K562 (cell line): ENCODE measurements around the gene GGNBP2. TPM values are rescaled to one million over a fixed set of nuclear protein-coding genes. Genes with fewer than 3 reads are reported as not detected.
A peak's percentile ranks its signal among the peaks of the same experiment; 100 is the strongest.

Experiments
- ARHGAP35 ChIP-seq: fragments of 450-650 bp; IDR thresholded peaks from 2 replicates; pipeline ENCODE4 v1.6.1; 2018; ENCODE audit not compliant: partially characterized antibody
- EP400 ChIP-seq: fragments of 450-650 bp; IDR thresholded peaks from 2 replicates; pipeline ENCODE4 v1.6.1; 2017; ENCODE audit warnings: antibody characterized with exemption, mild to moderate bottlenecking, moderate library complexity
- FUS ChIP-seq: fragments of 200-400 bp; formaldehyde crosslinking; optimal IDR thresholded peaks from 2 replicates; pipeline ENCODE3; 2017; ENCODE audit warnings: low read depth, low read length
- HLTF ChIP-seq: fragments of 450-650 bp; IDR thresholded peaks from 2 replicates; pipeline ENCODE4 v1.6.1; 2016
- HMGN3 ChIP-seq: IDR thresholded peaks from 2 replicates; pipeline ENCODE4 v1.6.1; 2011; ENCODE audit warnings: borderline replicate concordance, low read depth, mild to moderate bottlenecking, mixed read lengths, low read length; ENCODE audit not compliant: insufficient read length; ENCODE audit errors: extremely low read depth
- HNRNPUL1 ChIP-seq: fragments of 200-400 bp; formaldehyde crosslinking; IDR thresholded peaks from 2 replicates; pipeline ENCODE4 v1.6.1; 2017; ENCODE audit warnings: low read length
- HOMEZ ChIP-seq: fragments of 250-450 bp; sonication (Bioruptor Pico); IDR thresholded peaks from 2 replicates; pipeline ENCODE4 v1.4.0; 2020; ENCODE audit warnings: mild to moderate bottlenecking, moderate library complexity
- JUNB ChIP-seq: fragments of 450-650 bp; formaldehyde crosslinking; conservative IDR thresholded peaks from 2 replicates; pipeline ENCODE4 v1.4.0; 2020; ENCODE audit warnings: mild to moderate bottlenecking
- JUND ChIP-seq, 2 experiments: IDR thresholded peaks; 2 replicates in 1 of 2; 3 replicates in 1 of 2; pipeline ENCODE4 v1.6.1; 2011; ENCODE audit warnings: borderline replicate concordance in 2 of 2, low read depth in 2 of 2, low read length in 2 of 2, improper control_type of control experiment in 1 of 2, missing biosample characterization in 1 of 2, missing genetic modification characterization in 1 of 2, missing genetic modification reagents in 1 of 2
- NFE2 ChIP-seq: IDR thresholded peaks from 2 replicates; pipeline ENCODE4 v1.6.1; 2014; ENCODE audit warnings: antibody characterized with exemption, low read depth
- NRF1 ChIP-seq, 2 experiments: fragments of 450-650 bp; IDR thresholded peaks in 1 of 2; conservative IDR thresholded peaks in 1 of 2; 2 replicates each; pipeline ENCODE4 v1.6.1; 2014; ENCODE audit warnings: mild to moderate bottlenecking in 2 of 2
- PRPF4 ChIP-seq: fragments of 200-400 bp; formaldehyde crosslinking; IDR thresholded peaks from one replicate; pipeline ENCODE4 v1.6.1; 2017; ENCODE audit warnings: low read length, low read depth, mild to moderate bottlenecking; ENCODE audit not compliant: insufficient read depth, poor library complexity, severe bottlenecking
- RBM34 ChIP-seq: fragments of 200-400 bp; formaldehyde crosslinking; IDR thresholded peaks from 2 replicates; pipeline ENCODE4 v1.6.1; 2018; ENCODE audit warnings: low read length, borderline replicate concordance; ENCODE audit not compliant: insufficient read depth
- TRIM24 ChIP-seq, 2 experiments: fragments of 450-650 bp; IDR thresholded peaks; 2 replicates each; pipeline ENCODE4 v1.6.1; 2016
- ZBTB2 ChIP-seq: fragments of 450-650 bp; IDR thresholded peaks from 2 replicates; pipeline ENCODE4 v1.6.1; 2016; ENCODE audit warnings: antibody characterized with exemption
- ZC3H8 ChIP-seq: fragments of 450-650 bp; IDR thresholded peaks from 2 replicates; pipeline ENCODE4 v1.6.1; 2017
- ZFP91 ChIP-seq: sonication (generic); formaldehyde crosslinking; IDR thresholded peaks from 2 replicates; pipeline ENCODE4 v1.8.0; 2022; ENCODE audit warnings: mild to moderate bottlenecking, missing genetic modification reagents
- ZNF445 ChIP-seq: fragments of 250-450 bp; sonication (Bioruptor Pico); IDR thresholded peaks from 2 replicates; pipeline ENCODE4 v1.4.0; 2020; ENCODE audit warnings: low read depth, mild to moderate bottlenecking, moderate library complexity
- ZNF592 ChIP-seq: fragments of 450-650 bp; IDR thresholded peaks from 2 replicates; pipeline ENCODE4 v1.6.1; 2017; ENCODE audit warnings: antibody characterized with exemption, mild to moderate bottlenecking
- polyA plus RNA-seq, 8 experiments: library from polyadenylated mRNA; depleted of rRNA in 4 of 8; stranded (reverse) in 5 of 8; unstranded in 3 of 8; fragments of >200 nt; fragmentation: Nextera tagmentation in 2 of 8; fragmentation: Illumina TruSeq in 1 of 8; extraction: Ambion mirVana in 2 of 8; extraction: Trizol in 1 of 8; gene quantifications; 2 replicates each; pipeline versions ENCODE4 v1.2.1 to v1.2.3, GENCODE V29; 2011 to 2014; ENCODE audit warnings: inconsistent platforms in 1 of 8, missing spikeins in 1 of 8
- total RNA-seq, 7 experiments: library from RNA; depleted of rRNA in 6 of 7; stranded (reverse); fragments of >200 nt in 6 of 7; fragmentation: Illumina TruSeq in 2 of 7; extraction: Trizol in 2 of 7; gene quantifications; 2 replicates each; pipeline versions ENCODE4 v1.2.1 to v1.2.3, GENCODE V29; 2011 to 2021; ENCODE audit warnings: low replicate concordance in 1 of 7

GGNBP2 gene
- total and polyA plus RNA-seq, 9 of the 15 experiments (the other 6 are each of a cell fraction or from before 2014, with no cell fraction given): 35.7 to 96.6 (median 64.1) TPM

- TF ChIP-seq HOMEZ (CRISPR knock-in tag) (no peak), HLTF (no peak), TRIM24 (IDR thresholded peaks at IDR 0.05) (peak in 1 of 2 experiments; percentile 78; a peak in 2 of 4 replicates), JUNB (CRISPR knock-in tag) (no peak), EP400 (peak; percentile 98), ZNF592 (no peak), JUND (IDR thresholded peaks at IDR 0.05; ENCODE audit: borderline replicate concordance, low read depth, low read length) (no peak; the same call in 1 of the 2 replicates), JUND (tag; IDR thresholded peaks at IDR 0.05; ENCODE audit: borderline replicate concordance, low read depth, low read length) (peak; percentile 22; the same call in 1 of the 3 replicates), ZNF445 (CRISPR knock-in tag) (no peak), ZC3H8 (no peak), NRF1 (conservative IDR thresholded peaks at IDR 0.05 in 1 of 2, IDR thresholded peaks at IDR 0.05 in 1 of 2) (peak; percentile 94 to 95), ZBTB2 (peak; percentile 92), FUS (no peak), HNRNPUL1 (no peak), ZFP91 (CRISPR knock-in tag) (peak; percentile 79), NFE2 (no peak), ARHGAP35 (no peak), PRPF4 (no peak), HMGN3 (peak; percentile 92), RBM34 (no peak)
Measured at GRCh38 chr17:36601303-36602029, 56.7 kb downstream of the GGNBP2 start, which contains the start of gene MRM1 (continued).
